ENCODE results near the gene PIEZO1. TPM values are rescaled to one million over a fixed set of nuclear protein-coding genes. Genes with fewer than 3 reads are reported as not detected.

The PIEZO1 gene
- total and polyA plus RNA-seq, 10 of the 15 experiments (the other 5 are each of a cell fraction or from before 2014, with no cell fraction given): 1.3 to 169 (median 33.4) TPM

GRCh38 chr16:88752386-88753002, 32.5 kb downstream of the PIEZO1 start:
- Histone ChIP-seq H3K36me3 (ENCODE audit: control insufficient read depth in 2 of 2, insufficient read depth in 2 of 2, low read length in 1 of 2) (peaks cover 0 to 11% of the 10 kb centered on the region in 2 experiments; a peak in 2 of 4 replicates), H3K79me2 (ENCODE audit: control insufficient read depth, insufficient read depth, low read length) (peaks cover 1% of the 10 kb centered on the region), H3K9ac (ENCODE audit: control insufficient read depth, insufficient read depth, low read length) (no peak overlapping the region), H4K20me1 (ENCODE audit: control insufficient read depth, insufficient read depth) (peaks cover 3% of the 10 kb centered on the region), H3K9me3 (replicated peaks; ENCODE audit: control insufficient read depth, insufficient read depth, low read length) (no peaks in the 10 kb centered on the region), H3K27me3 (replicated peaks in 1 of 2; ENCODE audit: control insufficient read depth in 2 of 2, insufficient read depth in 2 of 2, low read length in 1 of 2) (no peaks in the 10 kb centered on the region), H3K4me3 (no peak overlapping the region), H2AFZ (ENCODE audit: control insufficient read depth, low read depth, low read length) (no peak overlapping the region), H3K4me1 (ENCODE audit: control insufficient read depth, insufficient read depth, low read length) (no peaks in the 10 kb centered on the region), H3K4me2 (ENCODE audit: control insufficient read depth, insufficient read depth) (no peak overlapping the region), H3K27ac (ENCODE audit: control insufficient read depth, insufficient read depth) (no peak overlapping the region)
- intact Hi-C loops (cut with micrococcal nuclease; ENCODE audit: unreplicated experiment): no loop called here
- SMC1A ChIA-PET (ENCODE audit: uncharacterized antibody, unreplicated experiment): no interaction called here
- RAD21 ChIA-PET (ENCODE audit: unreplicated experiment): no interaction called here
- in situ Hi-C loops (cut with MboI): no loop called here
- CTCF ChIA-PET: no interaction called here
- 84% methylated on average over 16 of the region's 16 CpGs for WGBS (ENCODE audit: insufficient coverage, insufficient replicate concordance, low lambda C conversion rate, missing lambda C conversion rate)
- ATAC-seq: no peak
- DNase-seq (ENCODE audit: low read depth, low spot score): no peak
- no peak for FAIRE-seq
- BruUV-seq (replicated peaks): no TSS peak
- POLR2A ChIA-PET: no interaction called here
- TF ChIP-seq CBFB (IDR thresholded peaks at IDR 0.05; ENCODE audit: low read depth) (no peak), NFYA (IDR thresholded peaks at IDR 0.05; ENCODE audit: borderline replicate concordance, low read depth, low read length) (no peak), USF1 (IDR thresholded peaks at IDR 0.05; ENCODE audit: borderline replicate concordance, extremely low read length, insufficient read depth, low read depth, low read length) (no peak), RBBP5 (conservative IDR thresholded peaks at IDR 0.05) (no peak), BRCA1 (IDR thresholded peaks at IDR 0.05; ENCODE audit: low read depth, low read length) (no peak), EP300 (IDR thresholded peaks at IDR 0.05; ENCODE audit: borderline replicate concordance in 1 of 2, control insufficient read depth in 1 of 2, low read depth in 2 of 2, low read length in 2 of 2) (no peak), ZNF384 (IDR thresholded peaks at IDR 0.05; ENCODE audit: borderline replicate concordance, low read depth, low read length) (no peak), STAT3 (IDR thresholded peaks at IDR 0.05; ENCODE audit: low read depth, low read length) (no peak)

Measured in GM12878 (cell line).